ENCODE results near the gene AGRN.
"Not testable (repeated sequence)": the region's sequence is repeated elsewhere in the genome, so short reads cannot be mapped to it uniquely, and the experiment has no call there.

The AGRN gene

DNA sequence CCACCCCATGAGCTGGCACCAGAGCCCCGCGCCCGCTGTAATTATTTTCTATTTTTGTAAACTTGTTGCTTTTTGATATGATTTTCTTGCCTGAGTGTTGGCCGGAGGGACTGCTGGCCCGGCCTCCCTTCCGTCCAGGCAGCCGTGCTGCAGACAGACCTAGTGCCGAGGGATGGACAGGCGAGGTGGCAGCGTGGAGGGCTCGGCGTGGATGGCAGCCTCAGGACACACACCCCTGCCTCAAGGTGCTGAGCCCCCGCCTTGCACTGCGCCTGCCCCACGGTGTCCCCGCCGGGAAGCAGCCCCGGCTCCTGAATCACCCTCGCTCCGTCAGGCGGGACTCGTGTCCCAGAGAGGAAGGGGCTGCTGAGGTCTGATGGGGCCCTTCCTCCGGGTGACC lies 35.1 kb downstream of the AGRN start:
- DNase-seq: no peak

DNA sequence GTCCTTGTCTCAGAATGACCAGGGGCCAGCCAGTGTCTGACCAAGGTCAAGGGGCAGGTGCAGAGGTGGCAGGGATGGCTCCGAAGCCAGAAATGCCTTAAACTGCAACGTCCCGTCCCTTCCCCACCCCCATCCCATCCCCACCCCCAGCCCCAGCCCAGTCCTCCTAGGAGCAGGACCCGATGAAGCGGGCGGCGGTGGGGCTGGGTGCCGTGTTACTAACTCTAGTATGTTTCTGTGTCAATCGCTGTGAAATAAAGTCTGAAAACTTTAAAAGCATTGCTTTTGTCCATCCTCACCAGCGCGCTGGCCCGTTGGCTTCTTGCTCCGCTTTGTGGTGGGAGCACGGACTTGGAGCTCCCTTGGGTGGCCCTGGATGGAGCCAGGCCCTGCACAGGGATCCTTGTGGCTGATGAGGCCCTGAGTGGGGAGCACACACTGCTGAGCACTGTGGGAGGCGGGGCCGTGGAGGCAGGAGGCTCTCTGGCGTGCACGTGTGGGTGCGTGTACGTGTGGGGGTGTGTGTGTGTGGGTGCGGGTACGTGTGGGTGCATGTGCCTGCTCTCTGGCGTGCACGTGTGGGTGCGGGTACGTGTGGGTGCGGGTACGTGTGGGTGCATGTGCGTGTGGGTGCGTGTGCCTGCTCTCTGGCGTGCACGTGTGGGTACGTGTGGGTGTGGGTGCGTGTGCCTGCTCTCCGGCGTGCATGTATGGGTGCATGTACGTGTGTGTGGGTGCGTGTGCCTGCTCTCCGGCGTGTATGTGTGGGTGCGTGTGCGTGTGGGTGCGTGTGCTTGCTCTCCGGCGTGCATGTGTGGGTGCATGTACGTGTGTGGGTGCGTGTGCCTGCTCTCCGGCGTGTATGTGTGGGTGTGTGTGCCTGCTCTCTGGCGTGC lies 36.2 kb downstream of the AGRN start:
- DNase-seq: no peak

DNA sequence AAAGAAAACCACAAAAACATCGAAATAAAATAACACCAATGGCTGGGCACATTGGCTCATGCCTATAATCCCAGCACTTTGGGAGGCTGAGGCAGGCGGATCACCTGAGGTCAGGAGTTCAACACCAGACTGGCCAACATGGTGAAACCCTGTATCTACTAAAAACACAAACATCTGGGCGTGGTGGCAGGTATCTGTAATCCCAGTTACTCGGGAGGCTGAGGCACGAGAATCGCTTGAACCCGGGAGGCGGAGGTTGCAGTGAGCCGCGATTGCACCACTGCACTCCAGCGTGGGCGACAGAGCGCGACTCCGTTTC lies 37.8 kb downstream of the AGRN start:
- not testable (repeated sequence) for DNase-seq

DNA sequence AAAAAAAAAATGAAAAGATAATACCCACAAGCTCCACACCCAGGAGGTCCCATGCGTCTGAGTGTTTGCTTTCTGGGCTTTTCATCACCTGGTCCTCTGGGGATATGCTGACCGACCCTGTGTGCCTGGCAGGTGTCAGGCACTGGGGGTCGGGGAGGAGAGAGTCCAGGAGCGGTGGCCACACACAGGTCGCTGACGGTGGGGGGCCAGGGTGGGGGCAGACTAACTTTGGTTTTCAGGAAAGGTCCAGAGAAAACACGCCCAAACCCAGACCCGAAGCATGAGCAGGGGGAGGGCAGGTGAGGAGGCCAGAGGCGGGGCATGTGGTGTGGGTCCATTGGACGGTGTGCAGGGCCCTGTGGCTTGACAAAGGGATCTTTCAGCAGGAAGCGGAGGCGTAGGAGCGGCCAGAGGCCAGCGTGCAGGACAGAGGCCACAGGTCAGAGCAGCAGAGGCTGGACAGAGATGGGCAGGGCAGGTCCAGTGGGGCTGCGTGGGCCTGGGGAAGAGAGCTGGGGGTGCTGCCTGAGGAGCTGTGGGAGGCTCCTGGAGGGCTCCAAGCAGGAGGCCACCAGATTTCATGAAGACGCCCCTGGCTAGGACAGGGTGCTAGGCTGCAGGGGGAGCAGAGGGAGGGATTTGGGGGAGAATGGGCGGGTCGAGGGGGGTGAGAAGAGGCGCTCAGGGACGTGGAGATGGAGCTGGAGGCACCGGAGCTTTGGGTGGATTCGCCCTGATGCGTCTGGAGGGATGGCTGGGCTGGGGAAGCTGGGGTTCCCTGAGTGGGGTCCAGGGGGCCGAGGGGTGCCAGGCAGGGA lies 38.4 kb downstream of the AGRN start:
- DNase-seq: no peak

DNA sequence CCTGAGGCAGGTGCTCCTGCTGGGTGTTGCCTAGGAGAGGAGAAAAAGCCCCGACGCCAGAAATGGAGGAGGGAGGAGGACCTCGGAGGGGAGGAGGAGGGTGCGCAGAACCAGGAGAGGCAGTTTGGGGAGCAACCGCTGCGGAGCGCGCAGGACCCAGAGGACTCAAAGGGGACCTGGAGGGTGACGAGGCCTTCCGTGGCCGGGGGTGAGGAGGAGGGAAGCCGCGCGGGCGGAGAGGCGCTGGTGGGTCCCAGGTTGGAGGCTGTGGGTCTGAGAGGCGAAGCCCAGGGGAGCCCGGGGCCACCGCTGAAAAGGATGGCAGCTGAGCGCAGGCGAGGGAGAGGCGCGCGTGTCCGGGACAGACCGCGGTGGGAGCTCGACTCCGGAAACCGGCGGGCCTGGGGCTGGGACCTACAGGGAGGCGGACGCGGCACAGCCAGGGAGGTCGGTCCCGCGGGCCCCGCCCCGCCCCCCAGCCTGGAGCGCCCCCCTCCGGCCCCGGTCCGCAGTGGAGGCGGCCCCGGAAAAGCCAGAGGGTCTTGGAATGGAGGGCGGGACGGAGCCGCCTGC lies 39.1 kb downstream of the AGRN start:
- peak; percentile 15 for DNase-seq

DNA sequence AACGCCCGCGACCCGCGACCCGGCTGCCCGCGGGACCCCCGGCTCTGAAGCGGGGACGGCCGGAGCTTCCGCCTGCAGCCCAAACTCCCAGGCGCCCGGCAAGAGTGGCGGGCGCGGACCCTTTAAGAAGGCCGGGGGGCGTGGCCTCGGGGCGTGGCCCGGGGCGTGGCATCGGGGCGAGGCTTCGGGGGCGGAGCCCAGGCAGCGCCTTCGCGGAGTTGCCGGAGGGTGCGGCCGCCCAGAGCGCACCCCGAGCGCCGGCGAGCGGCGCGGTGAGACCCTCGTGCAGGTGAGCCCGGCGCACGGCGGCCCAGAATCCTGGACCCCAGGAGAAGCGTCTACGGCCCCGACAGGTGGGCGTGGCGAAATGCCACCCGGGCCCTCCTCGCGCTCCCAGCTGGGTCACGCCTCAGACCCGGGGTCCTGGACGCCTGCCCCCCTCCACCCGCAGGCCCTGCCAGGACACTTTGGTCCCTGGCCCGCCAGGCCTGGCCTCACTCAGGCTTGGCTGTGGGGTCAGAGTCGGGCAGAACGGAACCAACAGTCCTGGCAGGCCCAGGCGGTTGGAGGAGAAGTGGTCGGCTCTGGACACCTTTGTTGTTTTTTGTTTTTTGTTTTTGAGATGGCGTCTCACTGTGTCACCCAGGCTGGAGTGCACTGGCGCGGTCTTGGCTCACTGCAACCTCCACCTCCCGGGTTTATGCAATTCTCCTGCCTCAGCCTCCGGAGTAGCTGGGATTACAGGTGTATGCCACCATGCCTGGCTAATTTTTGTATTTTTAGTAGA lies 39.8 kb downstream of the AGRN start:
- DNase-seq: peak; percentile 87

DNA sequence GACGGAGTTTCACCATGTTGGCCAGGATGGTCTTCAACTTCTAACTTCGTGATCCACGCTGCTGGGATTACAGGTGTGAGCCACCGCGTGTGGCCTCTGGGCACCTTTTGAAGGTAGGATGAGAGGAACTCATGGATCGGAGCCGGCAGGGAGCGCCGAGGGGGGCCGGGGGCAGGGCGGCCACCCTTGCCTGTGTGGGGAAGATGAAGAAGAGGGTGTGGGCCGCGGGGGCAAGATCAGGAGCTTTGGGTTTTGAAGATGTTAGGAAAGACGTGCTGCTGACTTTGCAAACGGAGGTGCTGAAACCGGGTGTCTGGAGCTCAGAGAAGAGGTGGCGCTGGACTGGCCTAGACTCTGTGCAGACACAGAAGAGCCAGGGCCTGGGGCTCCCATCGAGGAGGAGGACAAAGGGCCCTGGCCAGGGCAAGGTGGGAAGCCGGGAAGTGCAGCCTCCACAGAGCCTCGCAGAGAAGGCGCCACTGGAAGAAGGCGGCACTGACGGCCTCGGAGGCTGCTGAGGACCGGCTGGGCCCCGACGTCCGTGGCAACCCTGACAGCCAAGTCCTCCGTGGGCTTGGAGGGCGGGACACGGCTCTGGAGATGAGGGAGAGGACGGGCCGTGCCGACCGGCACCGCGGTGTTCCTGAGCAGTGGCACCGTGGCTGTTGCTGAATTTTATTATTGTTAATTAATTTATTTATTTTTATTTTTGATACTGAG lies 40.5 kb downstream of the AGRN start:
- DNase-seq: no peak

DNA sequence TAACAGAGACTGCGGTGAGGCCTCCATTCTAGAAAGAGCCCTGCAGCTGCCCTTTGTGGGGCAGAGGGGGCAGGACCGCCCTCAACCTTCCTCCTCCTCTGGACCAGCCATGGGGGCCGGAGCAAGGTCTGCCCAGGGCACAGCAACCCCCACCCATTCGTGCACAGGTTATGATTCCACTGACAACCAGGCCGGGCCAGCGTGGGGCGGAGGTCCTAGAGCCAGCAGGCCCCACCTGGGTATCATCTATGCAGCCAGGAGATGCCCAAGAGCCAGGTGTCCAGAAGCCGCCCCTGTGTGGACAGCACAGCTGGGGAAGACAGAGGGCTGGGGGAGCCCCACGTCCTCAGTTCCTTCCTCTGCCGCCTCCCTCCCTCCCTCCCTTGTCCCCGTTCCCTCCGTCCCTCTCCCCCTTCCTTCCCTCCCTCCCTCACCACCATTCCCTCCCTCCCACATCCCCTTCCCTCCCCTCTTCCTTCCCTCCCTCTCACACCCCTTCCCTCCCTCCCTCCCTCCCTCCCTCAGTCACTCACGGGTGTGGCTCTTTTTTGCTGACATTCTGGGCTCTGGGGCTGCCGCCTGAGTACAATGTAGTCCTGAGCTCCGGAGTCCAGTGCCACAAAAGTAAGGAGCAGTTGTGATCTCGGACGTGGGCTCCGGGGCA lies 41.9 kb downstream of the AGRN start:
- peak; percentile 8 for DNase-seq

DNA sequence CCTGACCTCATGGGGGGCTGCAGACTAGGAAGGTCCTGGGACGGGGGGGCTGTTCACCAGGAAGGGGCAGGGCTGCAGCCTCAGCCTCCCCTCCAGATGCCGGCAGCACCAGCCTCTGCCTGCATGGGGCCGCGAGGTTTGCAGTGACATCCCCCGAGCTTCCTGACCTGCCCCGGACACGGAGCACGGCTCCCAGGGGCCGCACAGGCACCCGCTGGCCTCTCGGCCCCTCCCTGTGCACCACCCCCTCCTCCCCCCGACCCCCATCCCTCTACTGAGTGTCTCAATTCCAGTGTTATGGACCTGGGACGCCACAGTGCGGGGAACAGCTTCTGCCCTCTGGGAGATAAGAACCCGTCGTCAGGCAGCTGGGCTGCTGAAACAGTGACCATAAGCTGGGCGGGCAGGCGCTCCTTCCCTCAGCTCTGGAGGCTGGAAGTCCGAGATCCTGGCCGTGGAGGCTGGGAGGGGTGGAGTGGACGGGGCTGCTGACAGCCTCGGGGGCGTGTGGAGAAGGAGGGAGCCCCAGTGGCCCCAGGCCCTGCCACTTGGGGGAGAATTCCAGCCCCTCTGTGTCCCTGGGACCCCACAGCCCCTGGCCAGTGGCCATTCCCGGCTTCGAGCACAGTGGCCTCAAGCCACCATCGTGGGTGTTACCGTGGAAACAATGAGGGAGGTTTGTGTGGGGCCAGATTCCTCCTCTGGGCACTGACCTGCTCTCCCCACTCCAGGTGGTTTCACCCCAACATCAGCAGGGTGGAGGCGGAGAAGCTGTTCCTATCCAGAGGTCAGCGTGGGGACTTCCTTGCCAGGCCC lies 42.6 kb downstream of the AGRN start:
- DNase-seq: no peak

DNA sequence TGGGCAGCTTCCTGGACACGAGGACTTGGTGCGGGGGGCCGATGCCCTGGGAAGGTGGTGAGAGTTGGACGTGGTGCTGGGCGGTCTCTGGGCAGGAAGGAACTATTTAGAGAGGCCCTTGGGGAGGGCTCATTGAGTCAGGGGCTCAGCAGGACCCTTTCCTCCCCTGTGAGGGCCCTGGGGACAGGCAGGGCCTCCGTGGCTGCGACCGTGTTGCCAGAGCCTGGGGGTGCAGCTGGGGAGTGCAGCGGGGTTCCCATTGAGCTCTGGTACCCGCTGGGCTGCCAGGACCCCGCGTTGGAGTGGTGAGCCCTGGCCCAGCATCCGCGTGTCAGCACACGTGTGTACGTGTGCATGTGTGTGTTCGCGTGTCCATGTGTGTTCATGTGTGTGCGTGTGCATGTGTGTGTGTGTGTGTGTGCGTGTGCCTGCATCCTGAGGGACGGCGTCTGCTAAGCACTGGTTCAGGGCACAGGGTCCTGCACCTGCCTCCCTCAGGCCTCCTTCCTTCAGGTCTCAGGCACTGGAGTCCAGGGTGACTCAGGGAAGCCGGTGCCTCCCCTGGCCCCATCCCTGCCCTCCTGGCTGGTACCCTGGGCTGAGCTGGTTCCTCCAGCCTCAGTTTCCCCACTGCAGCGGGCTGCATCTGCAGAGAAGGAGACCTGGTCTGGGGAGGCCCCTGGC lies 43.5 kb downstream of the AGRN start:
- no peak for DNase-seq

DNA sequence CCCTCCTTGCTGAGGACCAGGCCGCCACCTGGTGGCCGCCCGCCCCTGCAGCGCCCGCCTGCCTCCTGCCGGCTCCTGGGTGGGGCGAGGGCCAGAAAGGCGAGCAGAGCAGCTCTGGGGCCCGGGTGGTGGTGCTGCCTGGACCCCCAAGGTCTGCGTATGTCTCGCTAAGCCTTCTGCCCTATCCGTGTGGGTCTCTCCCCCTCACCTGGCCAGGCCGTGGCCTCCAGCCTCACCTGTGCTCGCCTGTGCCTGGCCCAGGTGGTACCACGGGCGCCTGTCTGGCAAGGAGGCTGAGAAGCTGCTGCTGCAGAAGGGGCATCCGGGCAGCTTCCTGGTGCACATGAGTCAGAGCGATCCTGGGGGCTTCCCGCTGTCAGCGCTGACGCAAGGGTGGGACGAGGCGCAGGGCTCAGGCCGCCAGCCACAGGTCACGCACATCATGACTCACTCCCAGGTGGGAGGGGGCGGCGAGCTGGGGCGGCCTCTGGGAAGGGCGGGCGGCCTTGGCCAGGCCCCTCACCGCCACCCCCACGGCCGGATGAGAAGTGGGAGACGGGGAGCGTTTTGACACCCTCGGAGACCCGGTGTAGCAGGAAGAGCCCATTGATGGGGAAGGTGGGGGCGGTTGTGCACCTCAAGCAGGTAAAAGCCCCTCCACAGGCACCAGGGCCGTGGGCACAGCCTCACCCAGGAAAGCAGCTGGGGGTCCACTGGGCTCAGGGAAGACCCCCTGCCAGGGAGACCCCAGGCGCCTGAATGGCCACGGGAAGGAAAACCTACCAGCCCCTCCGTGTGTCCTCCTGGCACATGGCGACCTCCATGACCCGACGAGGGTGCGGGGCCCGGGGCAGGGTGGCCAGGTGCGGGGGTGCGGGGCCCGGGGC lies 44.3 kb downstream of the AGRN start:
- peak; percentile 21 for DNase-seq

DNA sequence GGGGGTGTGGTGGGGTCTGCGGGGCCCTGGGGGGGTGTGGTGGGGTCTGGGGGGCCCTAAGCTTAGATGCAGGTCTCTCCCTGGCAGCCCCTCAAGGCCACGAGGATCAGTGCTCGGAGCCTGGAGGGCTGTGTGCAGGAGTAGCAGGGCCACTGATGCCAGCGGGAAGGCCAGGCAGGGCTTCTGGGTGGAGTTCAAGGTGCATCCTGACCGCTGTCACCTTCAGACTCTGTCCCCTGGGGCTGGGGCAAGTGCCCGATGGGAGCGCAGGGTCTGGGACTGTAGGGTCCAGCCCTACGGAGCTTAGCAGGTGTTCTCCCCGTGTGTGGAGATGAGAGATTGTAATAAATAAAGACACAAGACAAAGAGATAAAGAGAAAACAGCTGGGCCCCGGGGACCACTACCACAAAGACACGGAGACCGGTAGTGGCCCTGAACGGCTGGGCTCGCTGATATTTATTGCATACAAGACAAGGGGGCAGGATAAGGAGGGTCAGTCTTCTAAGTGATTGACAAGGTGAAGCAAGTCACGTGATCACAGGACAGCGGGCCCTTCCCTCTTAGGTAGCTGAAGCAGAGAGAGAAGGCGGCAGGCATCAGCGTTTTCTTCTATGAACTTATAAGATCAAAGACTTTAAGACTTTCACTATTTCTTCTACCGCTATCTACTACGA lies 45.5 kb downstream of the AGRN start:
- DNase-seq: no peak

DNA sequence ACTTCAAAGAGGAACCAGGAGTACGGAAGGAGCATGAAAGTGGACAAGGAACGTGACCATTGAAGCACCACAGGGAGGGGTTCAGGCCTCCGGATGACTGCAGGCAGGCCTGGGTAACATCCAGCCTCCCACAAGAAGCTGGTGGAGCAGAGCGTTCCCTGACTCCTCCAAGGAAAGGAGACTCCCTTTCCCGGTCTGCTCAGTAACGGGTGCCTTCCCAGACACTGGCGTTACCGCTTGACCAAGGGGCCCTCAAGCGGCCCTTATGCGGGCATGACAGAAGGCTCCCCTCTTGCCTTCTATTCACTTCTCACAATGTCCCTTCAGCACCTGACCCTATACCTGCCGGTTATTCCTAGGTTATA lies 46.0 kb downstream of the AGRN start:
- not testable (repeated sequence) for DNase-seq

DNA sequence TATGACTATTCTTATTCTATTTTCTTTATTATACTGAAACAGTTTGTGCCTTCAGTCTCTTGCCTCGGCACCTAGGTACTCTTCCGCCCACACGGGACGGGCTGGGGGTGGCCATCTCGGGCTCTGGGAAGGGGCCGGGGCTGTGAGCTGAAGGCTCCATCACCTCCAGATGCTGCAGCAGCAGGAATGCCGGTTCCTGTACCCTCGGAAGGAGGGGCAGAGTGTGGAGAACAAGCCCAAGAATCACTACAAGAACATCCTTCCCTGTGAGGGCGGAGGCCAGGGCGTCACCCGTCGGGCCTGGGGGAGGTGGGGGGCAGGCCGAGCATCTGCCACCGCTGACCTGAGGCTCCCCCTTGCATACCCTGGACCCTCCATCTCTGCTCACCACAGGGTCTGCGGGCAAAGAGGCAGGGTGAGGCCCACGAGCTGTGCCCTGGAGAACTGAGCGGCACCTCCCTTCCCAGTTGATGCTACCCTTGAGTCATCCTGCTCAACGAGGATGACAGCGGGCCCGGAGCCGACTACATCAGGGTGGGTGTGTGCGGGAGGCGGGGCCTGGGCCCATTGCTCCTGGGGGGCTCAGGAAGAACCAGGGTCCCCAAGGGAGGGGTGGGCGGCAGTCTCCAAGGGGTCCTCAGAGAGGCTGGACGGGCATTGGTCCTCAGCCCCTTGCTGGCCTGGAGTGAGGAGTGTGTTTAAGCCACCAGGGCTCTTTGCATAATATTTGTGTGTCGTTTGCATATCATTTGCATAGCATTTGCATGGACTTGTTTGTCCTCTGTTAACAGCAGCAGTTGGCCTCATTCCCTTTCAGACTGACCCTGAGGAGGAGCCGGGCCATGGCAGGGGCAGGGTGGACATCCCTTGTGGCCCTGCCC lies 46.7 kb downstream of the AGRN start:
- DNase-seq: no peak

DNA sequence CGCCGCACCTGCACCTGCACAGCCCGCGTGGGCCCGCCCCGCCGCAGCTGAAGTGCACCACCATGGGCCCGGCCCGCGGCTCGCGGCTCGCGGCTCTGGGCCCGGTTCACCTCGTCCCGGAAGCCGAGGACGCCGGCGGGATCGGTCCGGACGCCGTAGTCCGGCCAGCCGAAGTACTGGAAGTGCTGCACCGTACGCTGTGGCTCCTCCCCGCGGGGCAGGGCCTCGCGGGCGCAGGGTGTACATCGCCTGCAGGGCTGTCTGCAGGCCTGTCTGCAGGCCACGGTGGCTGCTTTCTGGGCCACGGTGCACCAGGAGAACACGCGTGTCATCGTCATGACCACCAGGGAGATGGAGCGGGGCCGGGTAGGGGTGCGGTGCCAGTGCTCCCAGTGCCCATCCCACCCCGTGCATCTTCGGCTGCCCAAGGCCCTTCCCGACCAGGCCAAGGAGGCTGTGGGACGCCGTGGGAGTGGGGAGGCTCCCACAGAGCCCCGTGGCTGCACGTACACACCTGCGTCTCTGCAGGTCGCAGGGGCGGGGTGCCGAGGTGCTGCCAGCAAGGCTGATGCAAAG lies 47.5 kb downstream of the AGRN start:
- DNase-seq: no peak

DNA sequence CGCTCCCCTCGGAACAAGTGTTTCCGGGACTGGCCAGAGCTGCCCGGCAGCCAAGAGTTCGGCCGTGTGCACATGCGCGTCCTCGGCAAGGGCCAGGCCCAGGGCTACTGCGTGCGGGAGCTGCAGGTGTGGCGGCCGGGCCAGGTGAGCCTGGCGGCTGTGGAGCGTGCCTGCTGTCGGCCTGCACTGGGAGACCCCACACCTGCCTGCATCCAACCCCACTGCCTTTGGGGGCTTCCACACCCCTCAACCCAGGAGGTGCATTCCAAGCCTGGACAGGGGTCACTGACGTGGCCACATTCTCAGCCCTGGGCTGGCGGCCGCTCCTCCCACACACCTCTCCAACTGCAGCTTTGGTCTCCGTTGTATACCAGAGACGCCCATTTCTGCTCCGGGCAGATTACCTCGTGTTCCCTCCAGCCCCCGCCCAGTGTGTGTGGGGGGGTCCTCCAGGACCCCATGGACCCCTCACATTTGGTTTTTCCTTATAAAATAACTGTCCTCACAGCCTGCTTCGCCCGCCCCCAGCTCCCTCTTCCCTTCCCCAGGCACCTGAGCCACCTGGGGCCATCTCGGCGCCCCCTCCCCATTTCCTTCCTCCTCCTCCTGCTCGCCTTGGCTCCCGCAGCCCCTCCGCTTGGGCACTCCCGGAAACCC lies 48.1 kb downstream of the AGRN start:
- no peak for DNase-seq
